K562 (cell line): Measurements from ENCODE around the gene SYNE1. TPM values are rescaled to one million over a fixed set of nuclear protein-coding genes. Genes with fewer than 3 reads are reported as not detected.
A peak's percentile ranks its signal among the peaks of the same experiment; 100 is the strongest.
"Not testable (repeated sequence)": the region's sequence is repeated elsewhere in the genome, so short reads cannot be mapped to it uniquely, and the experiment has no call there.

ENCODE experiments used
- ATAC-seq: fragments of 200-7000 bp; cut with Tn5 transposase; 3 replicates; pipeline ENCODE4 v1.9.1; 2020; ENCODE audit warnings: moderate library complexity
- BruUV-seq: library from RNA; stranded (reverse); fragments of 400-500 nt; replicated peaks from 2 replicates; lab custom pipeline; 2021; lab: Mats Ljungman, UMichigan
- CTCF ChIA-PET: fragments of 300-600 bp; formaldehyde crosslinking; extraction: SDS; loops from one replicate; lab custom pipeline; 2021; ENCODE audit warnings: low intra/inter-chr PET ratio; lab: Yijun Ruan, JAX
- POLR2A ChIA-PET: fragments of 300-600, 350-650 bp; sonication (Branson Sonifier 250); formaldehyde crosslinking; extraction: SDS; loops from one replicate; lab custom pipeline; 2021; ENCODE audit warnings: antibody characterized with exemption, inconsistent platforms; lab: Yijun Ruan, JAX
- DNase-seq, 4 experiments: peaks; one replicate each; pipeline versions ENCODE4 v3.0.0 to v3.0.0-alpha.2; 2011 to 2018; ENCODE audit warnings: low spot score in 3 of 4, mixed read lengths in 3 of 4; ENCODE audit errors: extremely low read depth in 1 of 4
- FAIRE-seq: peaks from 2 replicates; lab custom pipeline; 2011; peaks lifted over from hg19 to GRCh38; lab: Jason Lieb, UNC
- H2AFZ ChIP-seq: 2 replicates; pipeline ENCODE4 v1.6.0; 2011; ENCODE audit warnings: low read depth, low read length, control low read depth, inconsistent platforms
- H3K27ac ChIP-seq: fragments of 200-600 bp; 3 replicates; pipeline ENCODE4 v1.8.0; 2011; ENCODE audit warnings: low read depth, mild to moderate bottlenecking, control low read depth, inconsistent platforms, low read length, moderate library complexity, mixed read lengths; ENCODE audit errors: extremely low read depth
- H3K27me3 ChIP-seq, 2 experiments: fragments of 300-600 bp in 1 of 2; 2 replicates in 1 of 2; 3 replicates in 1 of 2; pipeline versions ENCODE4 v1.6.0 to v1.8.0; 2011; ENCODE audit warnings: inconsistent platforms in 2 of 2, low read length in 2 of 2, mild to moderate bottlenecking in 1 of 2, mixed read lengths in 1 of 2, moderate library complexity in 1 of 2; ENCODE audit not compliant: control insufficient read depth in 2 of 2, insufficient read depth in 2 of 2
- H3K36me3 ChIP-seq: fragments of 300-600 bp; 3 replicates; pipeline ENCODE4 v1.8.0; 2011; ENCODE audit warnings: mild to moderate bottlenecking, low read length, inconsistent platforms; ENCODE audit not compliant: control insufficient read depth, insufficient read depth
- H3K4me1 ChIP-seq, 2 experiments: fragments of 200-600 bp in 1 of 2; replicated peaks in 1 of 2; 2 replicates in 1 of 2; 3 replicates in 1 of 2; pipeline versions ENCODE4 v1.5.1 to v1.8.0; 2011; ENCODE audit warnings: inconsistent platforms in 2 of 2, low read length in 2 of 2, mild to moderate bottlenecking in 1 of 2, mixed read lengths in 1 of 2, moderate library complexity in 1 of 2; ENCODE audit not compliant: control insufficient read depth in 2 of 2, insufficient read depth in 2 of 2
- H3K4me2 ChIP-seq: 2 replicates; pipeline ENCODE4 v1.6.1; 2011; ENCODE audit warnings: low read length, control low read depth, inconsistent platforms, mixed read lengths; ENCODE audit not compliant: insufficient read depth
- H3K4me3 ChIP-seq: fragments of 200-600 bp; sonication (generic), shearing (Covaris generic); 2 replicates; pipeline ENCODE4 v1.5.1; 2016; ENCODE audit warnings: control low read depth, inconsistent platforms
- H3K79me2 ChIP-seq: fragments of 200-600 bp; 3 replicates; pipeline ENCODE4 v1.8.0; 2011; ENCODE audit warnings: low read length, inconsistent platforms; ENCODE audit not compliant: control insufficient read depth, insufficient read depth
- H3K9ac ChIP-seq, 2 experiments: 2 replicates each; pipeline versions ENCODE4 v1.6.0 to v1.6.1; 2011; ENCODE audit warnings: low read depth in 2 of 2, low read length in 2 of 2, control low read depth in 1 of 2, inconsistent platforms in 1 of 2, mild to moderate bottlenecking in 1 of 2, mixed read lengths in 1 of 2; ENCODE audit not compliant: insufficient read depth in 1 of 2
- H3K9me1 ChIP-seq: one replicate; pipeline ENCODE4 v1.6.0; 2011; ENCODE audit warnings: inconsistent platforms, mild to moderate bottlenecking, low read length, moderate library complexity; ENCODE audit not compliant: control insufficient read depth, insufficient read depth
- H3K9me3 ChIP-seq: replicated peaks from 2 replicates; pipeline ENCODE4 v1.5.1; 2011; ENCODE audit warnings: low read depth, low read length, inconsistent platforms; ENCODE audit not compliant: control insufficient read depth, insufficient read depth
- H4K20me1 ChIP-seq: replicated peaks from 2 replicates; pipeline ENCODE4 v1.6.1; 2011; ENCODE audit warnings: low read length, inconsistent platforms, mixed read lengths; ENCODE audit not compliant: control insufficient read depth, insufficient read depth
- ADNP ChIP-seq: fragments of 200-800 bp; sonication (Bioruptor generic); IDR thresholded peaks from 2 replicates; pipeline ENCODE4 v1.6.1; 2016; ENCODE audit warnings: missing genetic modification characterization, missing compliant biosample characterization
- CSDE1 ChIP-seq, 2 experiments: fragments of 450-650 bp; IDR thresholded peaks; 2 replicates each; pipeline ENCODE4 v1.6.1; 2016; ENCODE audit warnings: mild to moderate bottlenecking in 1 of 2
- ELK1 ChIP-seq: sonication (generic); formaldehyde crosslinking; IDR thresholded peaks from 2 replicates; pipeline ENCODE4 v1.8.1; 2022; ENCODE audit warnings: missing genetic modification reagents
- EZH2 ChIP-seq: IDR thresholded peaks from 2 replicates; pipeline ENCODE4 v1.6.1; 2012; ENCODE audit warnings: low read depth, mild to moderate bottlenecking, inconsistent platforms, low read length, borderline replicate concordance
- HINFP ChIP-seq: fragments of 450-650 bp; conservative IDR thresholded peaks from 2 replicates; pipeline ENCODE4 v1.6.1; 2016; ENCODE audit warnings: missing genetic modification characterization, low read depth, mild to moderate bottlenecking, control low read depth, missing compliant biosample characterization
- NFE2 ChIP-seq: IDR thresholded peaks from 2 replicates; pipeline ENCODE4 v1.6.1; 2014; ENCODE audit warnings: antibody characterized with exemption, low read depth
- SPI1 ChIP-seq: IDR thresholded peaks from 2 replicates; pipeline ENCODE4 v1.6.1; 2011; ENCODE audit warnings: low read depth, low read length, control low read depth, borderline replicate concordance
- SRSF1 ChIP-seq: fragments of 200-400 bp; formaldehyde crosslinking; IDR thresholded peaks from 2 replicates; pipeline ENCODE4 v1.6.1; 2017; ENCODE audit warnings: mild to moderate bottlenecking, low read depth, low read length, moderate library complexity
- THRB ChIP-seq: fragments of 450-650 bp; formaldehyde crosslinking; conservative IDR thresholded peaks from 2 replicates; pipeline ENCODE4 v1.4.0; 2022; ENCODE audit warnings: mild to moderate bottlenecking, missing genetic modification characterization
- XRCC5 ChIP-seq: fragments of 200-400 bp; formaldehyde crosslinking; IDR thresholded peaks from 2 replicates; pipeline ENCODE4 v1.6.1; 2017; ENCODE audit warnings: low read depth, mild to moderate bottlenecking, low read length
- ZNF551 ChIP-seq: fragments of 250-450 bp; sonication (Bioruptor Pico); IDR thresholded peaks from 2 replicates; pipeline ENCODE4 v1.5.0; 2021; ENCODE audit warnings: mild to moderate bottlenecking, moderate library complexity
- WGBS: fragments of 100-300 bp; shearing (Covaris generic); methylation state at CpG from one replicate; pipeline ENCODE4 v1.1.6; 2016; ENCODE audit warnings: low coverage, mixed read lengths; ENCODE audit not compliant: insufficient coverage; ENCODE audit errors: missing lambda C conversion rate; 5-methylcytosine and 5-hydroxymethylcytosine counted together
- in situ Hi-C: fragments of 300-500 bp; cut with MboI; formaldehyde crosslinking; loops from 4 replicates; pipeline ENCODE4 v1.15.0; 2018; ENCODE audit warnings: inconsistent platforms, mixed read lengths
- intact Hi-C: fragments of 100-400 bp; cut with micrococcal nuclease; formaldehyde crosslinking; loops from 2 replicates; pipeline ENCODE4 v1.14.2; 2022
- polyA plus RNA-seq, 8 experiments: library from polyadenylated mRNA; depleted of rRNA in 4 of 8; stranded (reverse) in 5 of 8; unstranded in 3 of 8; fragments of >200 nt; fragmentation: Nextera tagmentation in 2 of 8; fragmentation: Illumina TruSeq in 1 of 8; extraction: Ambion mirVana in 2 of 8; extraction: Trizol in 1 of 8; gene quantifications; 2 replicates each; pipeline versions ENCODE4 v1.2.1 to v1.2.3, GENCODE V29; 2011 to 2014; ENCODE audit warnings: inconsistent platforms in 1 of 8, missing spikeins in 1 of 8
- total RNA-seq, 7 experiments: library from RNA; depleted of rRNA in 6 of 7; stranded (reverse); fragments of >200 nt in 6 of 7; fragmentation: Illumina TruSeq in 2 of 7; extraction: Trizol in 2 of 7; gene quantifications; 2 replicates each; pipeline versions ENCODE4 v1.2.1 to v1.2.3, GENCODE V29; 2011 to 2021; ENCODE audit warnings: low replicate concordance in 1 of 7

The SYNE1 gene
- total and polyA plus RNA-seq, 9 of the 15 experiments (the other 6 are each of a cell fraction or from before 2014, with no cell fraction given): under 0.01 to 0.42 (median 0.08) TPM; not detected in 1

- H4K20me1 ChIP-seq: no peaks in the 10 kb centered on the region
- H3K36me3 ChIP-seq: no peaks in the 10 kb centered on the region
- FAIRE-seq: no peak
- TF ChIP-seq NFE2: peak; percentile 69
- no peak for TF ChIP-seq THRB (CRISPR knock-in tag)
- 0 out of 2 replicates have a peak, but pooled peaks have one; percentile 0 for TF ChIP-seq SPI1
- no peak for TF ChIP-seq EZH2
- no peak for TF ChIP-seq ELK1 (CRISPR knock-in tag)
- no peak for TF ChIP-seq HINFP (tag)
- TF ChIP-seq ZNF551 (CRISPR knock-in tag): no peak
- no peak for TF ChIP-seq XRCC5
- no peak for TF ChIP-seq CSDE1 (IDR thresholded peaks at IDR 0.05)
- TF ChIP-seq SRSF1: no peak
- TF ChIP-seq ADNP (tag): no peak
- TF ChIP-seq, all 486 proteins: peak for 2
- Histone ChIP-seq H3K9me3 (no peaks in the 10 kb centered on the region), H3K4me2 (no peak overlapping the region), H3K9me1 (no peaks in the 10 kb centered on the region), H3K9ac (no peak overlapping the region), H2AFZ (no peak overlapping the region), H3K27ac (no peak overlapping the region), H3K4me1 (no peaks in the 10 kb centered on the region), H3K79me2 (no peaks in the 10 kb centered on the region), H3K4me3 (no peak overlapping the region), H3K27me3 (peaks cover 0 to 18% of the 10 kb centered on the region in 2 experiments; a peak in 2 of 5 replicates)
- 2% methylated on average over 13 of the region's 13 CpGs for WGBS
- ChIA-PET CTCF (no interaction called here), POLR2A (interaction anchor here (0.7 kb wide), 1 partner anchor 713 kb away, joined by 3 read pairs; no protein-coding TSS in a partner anchor)
- DNase-seq: no peak
- BruUV-seq: no TSS peak
- intact Hi-C loops: no loop called here
- in situ Hi-C loops: no loop called here
- peak; percentile 29; the same call in 1 of the 3 replicates for ATAC-seq
Measured at GRCh38 chr6:152329638-152330448, 307.3 kb downstream of the SYNE1 start.

GRCh38 chr6:152328200-152328599 is 309.0 kb downstream of the SYNE1 start:
- ATAC-seq, H3K9me1 ChIP-seq, in situ Hi-C loops, DNase-seq, BruUV-seq, POLR2A ChIA-PET, H3K4me2 ChIP-seq, H3K27ac ChIP-seq, H4K20me1 ChIP-seq, FAIRE-seq, H3K9ac ChIP-seq, H3K79me2 ChIP-seq, intact Hi-C loops, H3K4me1 ChIP-seq, H3K4me3 ChIP-seq, H2AFZ ChIP-seq, CTCF ChIA-PET, H3K9me3 ChIP-seq, H3K36me3 ChIP-seq: not testable (repeated sequence)
- H3K27me3 ChIP-seq: peaks cover 0 to 20% of the 10 kb centered on the region in 2 experiments; a peak in 2 of 5 replicates
- 0% methylated on average over 3 of the region's 3 CpGs for WGBS
